ENCODE data around the gene ERC2. TPM values are rescaled to one million over a fixed set of nuclear protein-coding genes. Genes with fewer than 3 reads are reported as not detected.
"Not testable (repeated sequence)": the region's sequence is repeated elsewhere in the genome, so short reads cannot be mapped to it uniquely, and the experiment has no call there.

The ERC2 gene
- total RNA-seq, 1 experiment from 2014 or later = 0.59 TPM

- no peak for DNase-seq (ENCODE audit: low read depth)
These were observed 151.3 kb downstream of the ERC2 start for GRCh38 chr3:56316944-56317343.

GRCh38 chr3:56314842-56315241 lies 153.4 kb downstream of the ERC2 start:
- peak; percentile 51 for DNase-seq (ENCODE audit: low read depth)

DNA sequence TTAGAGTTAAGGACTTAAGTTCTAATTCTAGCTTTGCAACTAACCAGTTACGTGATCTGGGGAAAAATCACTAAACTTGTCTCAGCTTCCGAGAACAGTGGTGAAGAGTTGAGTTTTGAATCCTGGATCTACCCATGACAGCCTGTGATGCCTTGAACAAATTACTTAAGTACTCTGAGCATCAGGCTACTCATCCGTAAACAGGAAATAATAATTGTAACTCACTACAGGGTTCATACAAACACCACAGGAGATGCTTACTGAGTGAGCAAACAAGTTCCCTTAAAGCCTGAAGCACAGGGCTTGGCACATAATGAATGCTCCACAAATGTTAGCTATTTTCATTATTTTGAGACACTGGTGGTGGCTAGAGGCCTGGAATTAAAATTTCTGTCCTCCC lies 158.8 kb downstream of the ERC2 start:
- no peak for DNase-seq (ENCODE audit: low read depth)

- no peak for DNase-seq (ENCODE audit: low read depth)
These were observed 159.8 kb downstream of the ERC2 start for GRCh38 chr3:56308471-56308870.

GRCh38 chr3:56304069-56304468 lies 164.2 kb downstream of the ERC2 start:
- DNase-seq (ENCODE audit: low read depth) = no peak

DNA sequence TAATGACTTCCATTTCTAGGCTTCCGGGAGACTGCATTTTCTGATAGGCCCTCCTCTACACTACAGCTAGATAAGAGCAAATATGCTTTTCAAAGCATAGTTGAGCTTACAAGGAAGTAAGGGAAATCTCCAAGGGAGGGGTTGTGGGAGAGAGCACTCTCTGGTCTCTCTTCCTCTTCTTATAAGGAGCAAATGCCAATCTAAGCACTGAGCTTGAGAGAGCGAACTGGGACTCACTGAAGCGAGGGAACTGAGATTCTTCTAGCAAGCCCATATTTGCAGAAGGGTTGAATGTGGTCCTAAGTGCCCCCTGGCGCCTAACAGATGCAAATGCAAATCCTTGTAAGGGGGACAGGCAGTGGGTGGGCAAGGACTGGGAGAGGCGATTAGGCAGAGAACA lies 164.8 kb downstream of the ERC2 start:
- DNase-seq (ENCODE audit: low read depth) = peak; percentile 21

- DNase-seq (ENCODE audit: low read depth) = no peak
These were observed 165.8 kb downstream of the ERC2 start for GRCh38 chr3:56302417-56302816.

DNA sequence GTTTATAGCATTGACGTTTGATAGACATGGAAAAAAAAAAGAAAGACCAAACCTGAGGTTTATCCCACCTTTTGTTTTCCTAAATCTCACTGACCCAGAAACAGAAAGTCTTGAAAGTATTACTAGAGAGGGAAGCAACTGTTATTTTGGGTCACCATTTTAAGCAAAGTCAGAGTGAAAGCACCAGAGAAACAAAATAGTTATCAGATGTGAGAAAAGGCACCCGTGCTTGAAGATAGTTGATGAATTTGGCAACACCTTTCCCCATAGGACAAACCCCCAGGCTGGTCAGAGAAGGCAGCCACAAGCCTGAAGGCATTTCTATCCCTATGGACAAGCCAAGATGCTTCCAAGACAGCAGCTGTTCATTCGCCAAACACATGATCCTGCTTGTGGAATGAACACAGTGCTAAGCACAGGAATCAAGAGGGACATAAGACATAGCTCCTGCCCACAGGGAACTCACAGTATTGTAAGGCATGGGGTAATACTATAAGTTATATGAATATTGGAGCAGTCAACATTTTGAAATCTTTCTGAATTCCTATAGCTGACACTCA lies 170.9 kb downstream of the ERC2 start:
- DNase-seq (ENCODE audit: low read depth) = no peak

GRCh38 chr3:56296361-56296760 lies 171.9 kb downstream of the ERC2 start:
- DNase-seq (ENCODE audit: low read depth) = no peak

- no peak for DNase-seq (ENCODE audit: low read depth)
These were observed 173.1 kb downstream of the ERC2 start for GRCh38 chr3:56295161-56295560.

- DNase-seq (ENCODE audit: low read depth) = no peak
These were observed 174.0 kb downstream of the ERC2 start for GRCh38 chr3:56294286-56294685.

- DNase-seq (ENCODE audit: low read depth) = no peak
These were observed 176.3 kb downstream of the ERC2 start for GRCh38 chr3:56291953-56292352.

GRCh38 chr3:56291244-56291680 lies 177.0 kb downstream of the ERC2 start:
- peak; percentile 86 for DNase-seq (ENCODE audit: low read depth)

DNA sequence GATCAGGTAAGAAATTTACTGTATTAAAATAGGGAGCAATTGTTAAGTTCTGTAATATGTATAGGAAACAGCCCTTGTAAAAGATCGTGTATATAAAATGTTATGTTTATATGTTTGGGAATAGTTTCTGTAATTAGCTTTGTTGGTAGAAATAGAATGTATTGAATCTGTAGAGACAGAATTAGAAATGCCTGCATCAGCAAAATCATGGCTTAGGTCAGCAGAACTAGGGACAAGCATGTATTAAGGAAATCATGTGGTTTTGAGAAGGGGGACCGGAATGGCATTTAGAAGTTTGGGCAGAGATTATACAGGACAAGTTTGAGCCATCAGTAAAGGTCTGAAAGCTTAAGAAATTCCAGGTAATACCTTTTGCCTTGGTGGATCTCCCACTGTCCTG lies 177.9 kb downstream of the ERC2 start:
- no peak for DNase-seq (ENCODE audit: low read depth)

- DNase-seq (ENCODE audit: low read depth) = no peak
These were observed 180.0 kb downstream of the ERC2 start for GRCh38 chr3:56288258-56288657.

- DNase-seq (ENCODE audit: low read depth) = no peak
These were observed 185.9 kb downstream of the ERC2 start for GRCh38 chr3:56282341-56282740.

DNA sequence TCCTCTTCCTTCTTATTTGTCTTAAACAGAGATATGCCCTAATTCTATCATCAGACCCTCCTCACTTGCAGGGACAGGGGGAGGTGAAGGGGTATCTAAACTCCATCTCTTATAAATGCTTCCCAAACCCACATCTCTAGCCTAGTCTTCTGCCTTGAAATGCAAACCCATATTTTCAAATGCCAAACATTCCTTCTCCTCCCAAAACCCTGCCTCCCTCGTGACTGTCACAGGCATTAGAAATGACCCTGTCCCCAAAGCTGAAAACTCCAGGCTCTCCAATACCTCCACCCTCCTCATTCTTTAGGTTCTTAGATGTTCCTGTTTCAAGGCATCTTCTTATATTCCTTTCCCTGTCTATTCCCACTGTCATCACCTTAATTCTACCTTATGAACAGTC lies 191.0 kb downstream of the ERC2 start:
- no peak for DNase-seq (ENCODE audit: low read depth)

GRCh38 chr3:56275120-56275519 lies 193.1 kb downstream of the ERC2 start:
- DNase-seq (ENCODE audit: low read depth) = no peak

- DNase-seq (ENCODE audit: low read depth) = no peak
These were observed 198.3 kb downstream of the ERC2 start for GRCh38 chr3:56269755-56270535.

GRCh38 chr3:56268616-56269383 lies 199.5 kb downstream of the ERC2 start:
- DNase-seq (ENCODE audit: low read depth) = no peak

GRCh38 chr3:56261852-56262251 lies 206.4 kb downstream of the ERC2 start:
- DNase-seq (ENCODE audit: low read depth) = not testable (repeated sequence)

GRCh38 chr3:56260262-56260661 lies 208.0 kb downstream of the ERC2 start:
- no peak for DNase-seq (ENCODE audit: low read depth)
